GM23248 (cell line): ENCODE data around the gene TMCC1. TPM values are rescaled to one million over a fixed set of nuclear protein-coding genes. Genes with fewer than 3 reads are reported as not detected.

ENCODE experiments used
- DNase-seq: peaks from one replicate; pipeline ENCODE4 v3.0.0-alpha.2; 2015
- H2AFZ ChIP-seq: fragments of 200-600 bp; sonication (generic); 2 replicates; pipeline ENCODE4 v1.6.1; 2016; ENCODE audit warnings: antibody characterized with exemption
- H3F3A ChIP-seq: fragments of 200-600 bp; sonication (generic); 2 replicates; pipeline ENCODE4 v1.6.1; 2016; ENCODE audit warnings: mild to moderate bottlenecking, antibody characterized with exemption, mixed run types; ENCODE audit not compliant: insufficient read depth
- H3K27ac ChIP-seq: fragments of 200-600 bp; sonication (generic); 2 replicates; pipeline ENCODE4 v1.5.1; 2016; ENCODE audit warnings: mild to moderate bottlenecking
- H3K27me3 ChIP-seq: fragments of 200-600 bp; sonication (generic); replicated peaks from 2 replicates; pipeline ENCODE4 v1.6.1; 2016; ENCODE audit warnings: mild to moderate bottlenecking; ENCODE audit not compliant: insufficient read depth
- H3K36me3 ChIP-seq: fragments of 200-600 bp; sonication (generic); 2 replicates; pipeline ENCODE4 v1.6.1; 2016; ENCODE audit warnings: low read depth, mild to moderate bottlenecking
- H3K4me1 ChIP-seq: fragments of 200-600 bp; sonication (generic); 2 replicates; pipeline ENCODE4 v1.6.1; 2016; ENCODE audit warnings: mild to moderate bottlenecking; ENCODE audit not compliant: insufficient read depth
- H3K4me2 ChIP-seq: fragments of 200-600 bp; sonication (generic); one replicate; pipeline ENCODE4 v1.6.1; 2016; ENCODE audit warnings: mild to moderate bottlenecking; ENCODE audit not compliant: unreplicated experiment
- H3K4me3 ChIP-seq: fragments of 200-600 bp; sonication (generic); 2 replicates; pipeline ENCODE4 v1.5.1; 2016; ENCODE audit warnings: mild to moderate bottlenecking
- H3K79me2 ChIP-seq: fragments of 200-600 bp; sonication (generic); 2 replicates; pipeline ENCODE4 v1.6.1; 2016; ENCODE audit warnings: mild to moderate bottlenecking; ENCODE audit not compliant: insufficient read depth
- H3K9ac ChIP-seq: fragments of 200-600 bp; sonication (generic); 2 replicates; pipeline ENCODE4 v1.6.1; 2016; ENCODE audit warnings: mild to moderate bottlenecking
- H3K9me2 ChIP-seq: fragments of 200-600 bp; sonication (generic); 2 replicates; pipeline ENCODE4 v1.6.1; 2016; ENCODE audit warnings: mixed run types, mild to moderate bottlenecking, moderate library complexity; ENCODE audit not compliant: insufficient read depth
- H3K9me3 ChIP-seq: fragments of 200-600 bp; sonication (generic); one replicate; pipeline ENCODE4 v1.6.1; 2017; ENCODE audit warnings: low read depth
- H4K20me1 ChIP-seq: fragments of 200-600 bp; sonication (generic); 2 replicates; pipeline ENCODE4 v1.6.0; 2016; ENCODE audit not compliant: insufficient read depth
- EZH2 ChIP-seq: fragments of 200-600 bp; sonication (generic); IDR thresholded peaks from 2 replicates; pipeline ENCODE4 v1.6.1; 2018; ENCODE audit warnings: antibody characterized with exemption, mild to moderate bottlenecking; ENCODE audit not compliant: insufficient read depth, poor library complexity, severe bottlenecking
- EZH2phosphoT487 ChIP-seq: fragments of 200-600 bp; sonication (generic); IDR thresholded peaks from 2 replicates; pipeline ENCODE4 v1.6.1; 2018; ENCODE audit warnings: antibody characterized with exemption, moderate library complexity, mild to moderate bottlenecking, low read depth; ENCODE audit not compliant: insufficient read depth
- WGBS, 2 experiments: methylation state at CpG; one replicate each; pipeline ENCODE4 v1.1.6; 2015 to 2017; ENCODE audit warnings: low lambda C conversion rate in 2 of 2, low coverage in 1 of 2; ENCODE audit errors: missing lambda C conversion rate in 2 of 2; 5-methylcytosine and 5-hydroxymethylcytosine counted together
- in situ Hi-C: fragments of 300-500 bp; cut with MboI; formaldehyde crosslinking; loops from 2 replicates; pipeline ENCODE4 v1.15.0; 2020
- polyA plus RNA-seq: library from polyadenylated mRNA; unstranded; fragments of >200 nt; fragmentation: Nextera tagmentation; extraction: Ambion mirVana; gene quantifications from 2 replicates; pipeline ENCODE4 v1.2.1, GENCODE V29; 2016
- total RNA-seq: library from RNA; depleted of rRNA; stranded (reverse); fragments of >200 nt; shearing (Covaris generic); gene quantifications from 2 replicates; pipeline ENCODE4 v1.2.3, GENCODE V29; 2014

TMCC1 gene
- total and polyA plus RNA-seq, 2 experiments from 2014 or later = 4.0 to 11.1 TPM

- no peaks in the 10 kb centered on the region for H4K20me1 ChIP-seq
- no peak for DNase-seq
- no peak overlapping the region for H3K27ac ChIP-seq
- H3F3A ChIP-seq = no peaks in the 10 kb centered on the region
- H3K36me3 ChIP-seq = no peaks in the 10 kb centered on the region
- H3K4me1 ChIP-seq = no peaks in the 10 kb centered on the region
- 73% methylated on average over 3 of the region's 3 CpGs for WGBS, 2 experiments
- no peak overlapping the region for H2AFZ ChIP-seq
- no peaks in the 10 kb centered on the region for H3K9me3 ChIP-seq
- no peak overlapping the region for H3K4me2 ChIP-seq
- H3K4me3 ChIP-seq = no peak overlapping the region
- in situ Hi-C loops = loop anchor here (10.0 to 25.0 kb wide), 2 partner anchors 299 to 451 kb away; partner anchors contain the start of gene ALG1L2
- no peaks in the 10 kb centered on the region for H3K27me3 ChIP-seq
- no peaks in the 10 kb centered on the region for H3K79me2 ChIP-seq
- H3K9me2 ChIP-seq = no peaks in the 10 kb centered on the region
- TF ChIP-seq EZH2phosphoT487 (no peak), EZH2 (no peak)
- H3K9ac ChIP-seq = no peak overlapping the region
Observed at GRCh38 chr3:129636082-129636481, 257.4 kb downstream of the TMCC1 start.

- Histone ChIP-seq H3K9ac (no peak overlapping the region), H3K9me2 (no peaks in the 10 kb centered on the region), H3K79me2 (no peaks in the 10 kb centered on the region), H2AFZ (no peak overlapping the region), H4K20me1 (no peaks in the 10 kb centered on the region), H3F3A (no peaks in the 10 kb centered on the region), H3K36me3 (no peaks in the 10 kb centered on the region), H3K4me2 (no peak overlapping the region), H3K27ac (no peak overlapping the region), H3K9me3 (no peaks in the 10 kb centered on the region), H3K4me3 (no peak overlapping the region), H3K27me3 (no peaks in the 10 kb centered on the region), H3K4me1 (no peaks in the 10 kb centered on the region)
- in situ Hi-C loops = loop anchor here (10.0 to 25.0 kb wide), 2 partner anchors 299 to 452 kb away; partner anchors contain the start of gene ALG1L2
- no peak for DNase-seq
- TF ChIP-seq EZH2 (no peak), EZH2phosphoT487 (no peak)
- 96% methylated on average over 4 of the region's 4 CpGs for WGBS, 2 experiments
Observed at GRCh38 chr3:129635656-129636055, 257.9 kb downstream of the TMCC1 start.

GRCh38 chr3:129633751-129634481 is 259.6 kb downstream of the TMCC1 start:
- Histone ChIP-seq H3K27me3 (no peaks in the 10 kb centered on the region), H4K20me1 (no peaks in the 10 kb centered on the region), H3F3A (peaks cover 7% of the 10 kb centered on the region; the same call in 1 of the 2 replicates), H3K79me2 (no peaks in the 10 kb centered on the region), H2AFZ (no peak overlapping the region), H3K9ac (no peak overlapping the region), H3K4me3 (no peak overlapping the region), H3K4me1 (no peaks in the 10 kb centered on the region), H3K27ac (no peak overlapping the region), H3K36me3 (no peaks in the 10 kb centered on the region), H3K9me2 (no peaks in the 10 kb centered on the region), H3K4me2 (no peak overlapping the region), H3K9me3 (no peaks in the 10 kb centered on the region)
- no peak for DNase-seq
- in situ Hi-C loops = loop anchor here (10.0 to 25.0 kb wide), 2 partner anchors 301 to 453 kb away; partner anchors contain the start of gene ALG1L2
- WGBS, 2 experiments = 77 to 81% methylated on average over 10 of the region's 10 CpGs
- TF ChIP-seq EZH2phosphoT487 (no peak), EZH2 (no peak)

GRCh38 chr3:129632977-129633376 is 260.5 kb downstream of the TMCC1 start:
- Histone ChIP-seq H3K79me2 (no peaks in the 10 kb centered on the region), H3K9me2 (no peaks in the 10 kb centered on the region), H3K27ac (no peak overlapping the region), H2AFZ (no peak overlapping the region), H3K4me3 (no peak overlapping the region), H4K20me1 (no peaks in the 10 kb centered on the region), H3K27me3 (no peaks in the 10 kb centered on the region), H3K9ac (no peak overlapping the region), H3F3A (peaks cover 11% of the 10 kb centered on the region; the same call in 1 of the 2 replicates), H3K9me3 (no peaks in the 10 kb centered on the region), H3K36me3 (no peaks in the 10 kb centered on the region), H3K4me1 (peaks cover 5% of the 10 kb centered on the region), H3K4me2 (no peak overlapping the region)
- TF ChIP-seq EZH2phosphoT487 (no peak), EZH2 (no peak)
- in situ Hi-C loops = loop anchor here (10.0 to 25.0 kb wide), 2 partner anchors 302 to 454 kb away; partner anchors contain the start of gene ALG1L2
- 83 to 87% methylated on average over 9 to 10 of the region's 10 CpGs for WGBS, 2 experiments
- no peak for DNase-seq
